Renal cortical epithelial cell (primary cell): ENCODE results near the gene PARS2. TPM values are rescaled to one million over a fixed set of nuclear protein-coding genes. Genes with fewer than 3 reads are reported as not detected.

Experiments used
- DNase-seq: peaks from one replicate; pipeline ENCODE4 v3.0.0-alpha.2; 2011; ENCODE audit warnings: low read depth
- total RNA-seq: library from RNA; depleted of rRNA; stranded (reverse); fragments of >200 nt; gene quantifications from 2 replicates; pipeline ENCODE4 v1.2.3, GENCODE V29; 2014

Gene PARS2
- 4.5 and 9.2 TPM in 2 replicates for total RNA-seq

- DNase-seq = peak; percentile 100
These were observed at the start of gene PARS2 for GRCh38 chr1:54764133-54764921. PARS2 (minus strand) TSS chr1:54764523; CDS start chr1:54759161, 5,362 bp downstream.

GRCh38 chr1:54814126-54814498, 49.8 kb upstream of the PARS2 start:
- DNase-seq = no peak

- no peak for DNase-seq
These were observed 49.3 kb upstream of the PARS2 start for GRCh38 chr1:54813485-54814125.

- no peak for DNase-seq
These were observed 48.6 kb upstream of the PARS2 start for GRCh38 chr1:54812801-54813484.

- no peak for DNase-seq
These were observed 47.7 kb upstream of the PARS2 start for GRCh38 chr1:54811739-54812655.

GRCh38 chr1:54811066-54811465, 46.7 kb upstream of the PARS2 start:
- DNase-seq = no peak

GRCh38 chr1:54810153-54810942, 46.0 kb upstream of the PARS2 start:
- DNase-seq = peak; percentile 25

- DNase-seq = peak; percentile 10
These were observed 45.3 kb upstream of the PARS2 start for GRCh38 chr1:54809496-54810074.

- no peak for DNase-seq
These were observed 44.3 kb upstream of the PARS2 start for GRCh38 chr1:54808443-54809207.

GRCh38 chr1:54807756-54808155, 43.4 kb upstream of the PARS2 start:
- DNase-seq = no peak

- DNase-seq = peak; percentile 33
These were observed 42.7 kb upstream of the PARS2 start for GRCh38 chr1:54806931-54807611.

- DNase-seq = no peak
These were observed 41.7 kb upstream of the PARS2 start for GRCh38 chr1:54805981-54806381.

GRCh38 chr1:54805466-54805865, 41.1 kb upstream of the PARS2 start:
- no peak for DNase-seq

GRCh38 chr1:54804471-54805132, 40.3 kb upstream of the PARS2 start:
- DNase-seq = peak; percentile 35

- DNase-seq = peak; percentile 75
These were observed 39.6 kb upstream of the PARS2 start for GRCh38 chr1:54803761-54804470.

GRCh38 chr1:54800899-54801759, 36.8 kb upstream of the PARS2 start, which contains the start of gene TTC22:
TTC22 (minus strand) TSS chr1:54801323; CDS start chr1:54801163, 160 bp downstream.
- peak; percentile 29 for DNase-seq
